ENCODE data around the gene GRIK4. TPM values are rescaled to one million over a fixed set of nuclear protein-coding genes. Genes with fewer than 3 reads are reported as not detected.

The GRIK4 gene
- total RNA-seq, 1 donor from 2014 or later = 2.2 TPM

- Histone ChIP-seq H2AFZ (ENCODE audit: low read depth, low read length) (no peak overlapping the region), H3K4me1 (ENCODE audit: insufficient read depth, low read length) (peaks cover 32% of the 10 kb centered on the region), H3K4me3 (ENCODE audit: insufficient read depth, low read depth, low read length) (no peak overlapping the region), H4K20me1 (ENCODE audit: insufficient read depth, low read length) (no peaks in the 10 kb centered on the region), H3K27ac (ENCODE audit: low read depth, low read length) (no peak overlapping the region), H3K9me3 (ENCODE audit: insufficient read depth, low read depth, low read length) (no peaks in the 10 kb centered on the region), H3K27me3 (ENCODE audit: insufficient read depth, low read length) (no peaks in the 10 kb centered on the region), H3K79me2 (ENCODE audit: insufficient read depth, low read length) (no peaks in the 10 kb centered on the region), H3K4me2 (ENCODE audit: low read length) (no peak overlapping the region), H3K9ac (ENCODE audit: low read length) (no peak overlapping the region), H3K36me3 (ENCODE audit: insufficient read depth, low read length) (no peaks in the 10 kb centered on the region)
- FAIRE-seq (no peak), DNase-seq (ENCODE audit: low read depth) (no peak)
- Mint-ChIP-seq H3K27me3 (ENCODE audit: low read depth, unreplicated experiment) (no peaks in the 10 kb centered on the region), H3K27ac (ENCODE audit: unreplicated experiment) (no peak overlapping the region), H3K36me3 (ENCODE audit: low read depth, unreplicated experiment) (no peaks in the 10 kb centered on the region), H3K4me3 (ENCODE audit: unreplicated experiment) (no peak overlapping the region), H3K9me3 (ENCODE audit: unreplicated experiment) (no peaks in the 10 kb centered on the region), H3K4me1 (ENCODE audit: low read depth, unreplicated experiment) (peaks cover 49% of the 10 kb centered on the region)
- TF ChIP-seq, protein P1, sequence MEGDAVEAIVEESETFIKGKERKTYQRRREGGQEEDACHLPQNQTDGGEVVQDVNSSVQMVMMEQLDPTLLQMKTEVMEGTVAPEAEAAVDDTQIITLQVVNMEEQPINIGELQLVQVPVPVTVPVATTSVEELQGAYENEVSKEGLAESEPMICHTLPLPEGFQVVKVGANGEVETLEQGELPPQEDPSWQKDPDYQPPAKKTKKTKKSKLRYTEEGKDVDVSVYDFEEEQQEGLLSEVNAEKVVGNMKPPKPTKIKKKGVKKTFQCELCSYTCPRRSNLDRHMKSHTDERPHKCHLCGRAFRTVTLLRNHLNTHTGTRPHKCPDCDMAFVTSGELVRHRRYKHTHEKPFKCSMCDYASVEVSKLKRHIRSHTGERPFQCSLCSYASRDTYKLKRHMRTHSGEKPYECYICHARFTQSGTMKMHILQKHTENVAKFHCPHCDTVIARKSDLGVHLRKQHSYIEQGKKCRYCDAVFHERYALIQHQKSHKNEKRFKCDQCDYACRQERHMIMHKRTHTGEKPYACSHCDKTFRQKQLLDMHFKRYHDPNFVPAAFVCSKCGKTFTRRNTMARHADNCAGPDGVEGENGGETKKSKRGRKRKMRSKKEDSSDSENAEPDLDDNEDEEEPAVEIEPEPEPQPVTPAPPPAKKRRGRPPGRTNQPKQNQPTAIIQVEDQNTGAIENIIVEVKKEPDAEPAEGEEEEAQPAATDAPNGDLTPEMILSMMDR (IDR thresholded peaks at IDR 0.05; ENCODE audit: insufficient read depth, low read depth, low read length) = no peak
- TF ChIP-seq EZH2 (IDR thresholded peaks at IDR 0.05; ENCODE audit: insufficient read depth, low read length) = no peak
Measured at GRCh38 chr11:120543521-120544215, 32.1 kb downstream of the GRIK4 start.

GRCh38 chr11:120545813-120546212 is 34.3 kb downstream of the GRIK4 start:
- Histone ChIP-seq H3K79me2 (ENCODE audit: insufficient read depth, low read length) (no peaks in the 10 kb centered on the region), H3K9me3 (ENCODE audit: insufficient read depth, low read depth, low read length) (no peaks in the 10 kb centered on the region), H2AFZ (ENCODE audit: low read depth, low read length) (no peak overlapping the region), H3K4me3 (ENCODE audit: insufficient read depth, low read depth, low read length) (no peak overlapping the region), H3K9ac (ENCODE audit: low read length) (no peak overlapping the region), H3K27ac (ENCODE audit: low read depth, low read length) (no peak overlapping the region), H3K4me2 (ENCODE audit: low read length) (no peak overlapping the region), H4K20me1 (ENCODE audit: insufficient read depth, low read length) (no peaks in the 10 kb centered on the region), H3K27me3 (ENCODE audit: insufficient read depth, low read length) (no peaks in the 10 kb centered on the region), H3K4me1 (ENCODE audit: insufficient read depth, low read length) (peaks cover 28% of the 10 kb centered on the region), H3K36me3 (ENCODE audit: insufficient read depth, low read length) (no peaks in the 10 kb centered on the region)
- FAIRE-seq (no peak), DNase-seq (ENCODE audit: low read depth) (no peak)
- Mint-ChIP-seq H3K27me3 (ENCODE audit: low read depth, unreplicated experiment) (no peaks in the 10 kb centered on the region), H3K4me1 (ENCODE audit: low read depth, unreplicated experiment) (peaks cover 51% of the 10 kb centered on the region), H3K36me3 (ENCODE audit: low read depth, unreplicated experiment) (no peaks in the 10 kb centered on the region), H3K9me3 (ENCODE audit: unreplicated experiment) (no peaks in the 10 kb centered on the region), H3K27ac (ENCODE audit: unreplicated experiment) (peak overlapping the region; percentile 87), H3K4me3 (ENCODE audit: unreplicated experiment) (no peak overlapping the region)
- TF ChIP-seq EZH2 (IDR thresholded peaks at IDR 0.05; ENCODE audit: insufficient read depth, low read length) = no peak
- TF ChIP-seq, protein P1 (IDR thresholded peaks at IDR 0.05; ENCODE audit: insufficient read depth, low read depth, low read length) = no peak
